NT2/D1 (cell line): ENCODE results near the gene ITGB1.

Source experiments
- DNase-seq: peaks from one replicate; pipeline ENCODE4 v3.0.0-alpha.2; 2011; ENCODE audit warnings: low read depth, low spot score
- H3K27me3 ChIP-seq: 2 replicates; pipeline ENCODE4 v1.6.0; 2011; ENCODE audit warnings: mild to moderate bottlenecking; ENCODE audit not compliant: insufficient read length, insufficient read depth
- H3K36me3 ChIP-seq: 2 replicates; pipeline ENCODE4 v1.6.1; 2011; ENCODE audit warnings: mild to moderate bottlenecking, low read length, mixed read lengths; ENCODE audit not compliant: insufficient read depth, insufficient read length
- H3K4me1 ChIP-seq: 2 replicates; pipeline ENCODE4 v1.5.1; 2011; ENCODE audit not compliant: insufficient read depth, insufficient read length
- H3K4me3 ChIP-seq: 2 replicates; pipeline ENCODE4 v1.5.1; 2011; ENCODE audit warnings: low read depth; ENCODE audit not compliant: insufficient read length
- H3K9ac ChIP-seq: 2 replicates; pipeline ENCODE4 v1.6.0; 2011; ENCODE audit warnings: low read depth; ENCODE audit not compliant: insufficient read length
- H3K9me3 ChIP-seq: 2 replicates; pipeline ENCODE4 v1.5.1; 2011; ENCODE audit warnings: mild to moderate bottlenecking, low read length; ENCODE audit not compliant: insufficient read depth
- SUZ12 ChIP-seq: IDR thresholded peaks from 2 replicates; pipeline ENCODE4 v1.6.1; 2011; ENCODE audit not compliant: insufficient read length, insufficient read depth; ENCODE audit errors: extremely low read depth
- YY1 ChIP-seq: IDR thresholded peaks from 2 replicates; pipeline ENCODE4 v1.6.1; 2011; ENCODE audit not compliant: insufficient read length, insufficient read depth
- ZNF274 ChIP-seq: IDR thresholded peaks from 2 replicates; pipeline ENCODE4 v1.6.1; 2011; ENCODE audit warnings: mild to moderate bottlenecking, low read depth, low read length

The ITGB1 gene

GRCh38 chr10:32947586-32947985, 10.4 kb downstream of the ITGB1 start:
- Histone ChIP-seq H3K36me3 (peaks cover 18% of the 10 kb centered on the region), H3K9ac (no peak overlapping the region), H3K9me3 (no peaks in the 10 kb centered on the region), H3K27me3 (no peaks in the 10 kb centered on the region), H3K4me1 (no peaks in the 10 kb centered on the region), H3K4me3 (no peak overlapping the region)
- TF ChIP-seq YY1 (no peak), ZNF274 (no peak), SUZ12 (no peak)
- no peak for DNase-seq

GRCh38 chr10:32946108-32946507, 11.9 kb downstream of the ITGB1 start:
- no peak for DNase-seq
- TF ChIP-seq SUZ12 (no peak), ZNF274 (no peak)
- no peaks in the 10 kb centered on the region for H3K27me3 ChIP-seq
- peaks cover 13% of the 10 kb centered on the region for H3K36me3 ChIP-seq
- no peaks in the 10 kb centered on the region for H3K9me3 ChIP-seq
- H3K4me1 ChIP-seq: peaks cover 2% of the 10 kb centered on the region
- no peak overlapping the region for H3K9ac ChIP-seq
- H3K4me3 ChIP-seq: no peak overlapping the region

- no peaks in the 10 kb centered on the region for H3K9me3 ChIP-seq
- H3K4me3 ChIP-seq: no peak overlapping the region
- no peak overlapping the region for H3K9ac ChIP-seq
- DNase-seq: no peak
- H3K27me3 ChIP-seq: no peaks in the 10 kb centered on the region
- TF ChIP-seq YY1 (no peak), ZNF274 (no peak), SUZ12 (no peak)
- H3K36me3 ChIP-seq: peaks cover 24% of the 10 kb centered on the region
- H3K4me1 ChIP-seq: peaks cover 2% of the 10 kb centered on the region
Measured at GRCh38 chr10:32943854-32944661, 14.0 kb downstream of the ITGB1 start.

- DNase-seq: no peak
- Histone ChIP-seq H3K4me1 (peaks cover 3% of the 10 kb centered on the region), H3K9me3 (no peaks in the 10 kb centered on the region), H3K27me3 (no peaks in the 10 kb centered on the region), H3K9ac (no peak overlapping the region), H3K36me3 (peaks cover 20% of the 10 kb centered on the region), H3K4me3 (no peak overlapping the region)
- TF ChIP-seq ZNF274 (no peak), SUZ12 (no peak), YY1 (no peak)
Measured at GRCh38 chr10:32943395-32943794, 14.6 kb downstream of the ITGB1 start.

GRCh38 chr10:32942081-32942480, 15.9 kb downstream of the ITGB1 start:
- no peaks in the 10 kb centered on the region for H3K9me3 ChIP-seq
- H3K4me1 ChIP-seq: peaks cover 5% of the 10 kb centered on the region
- TF ChIP-seq ZNF274: no peak
- TF ChIP-seq SUZ12: no peak
- TF ChIP-seq YY1: no peak
- no peaks in the 10 kb centered on the region for H3K27me3 ChIP-seq
- H3K36me3 ChIP-seq: peaks cover 13% of the 10 kb centered on the region
- DNase-seq: no peak
- no peak overlapping the region for H3K9ac ChIP-seq
- H3K4me3 ChIP-seq: no peak overlapping the region

GRCh38 chr10:32941357-32941756, 16.7 kb downstream of the ITGB1 start:
- Histone ChIP-seq H3K4me1 (peaks cover 5% of the 10 kb centered on the region), H3K27me3 (no peaks in the 10 kb centered on the region), H3K4me3 (no peak overlapping the region), H3K36me3 (peaks cover 13% of the 10 kb centered on the region), H3K9ac (no peak overlapping the region), H3K9me3 (no peaks in the 10 kb centered on the region)
- TF ChIP-seq SUZ12 (no peak), YY1 (no peak), ZNF274 (no peak)
- no peak for DNase-seq

- DNase-seq: no peak
- H3K4me3 ChIP-seq: no peak overlapping the region
- TF ChIP-seq SUZ12 (no peak), YY1 (no peak), ZNF274 (no peak)
- H3K4me1 ChIP-seq: peaks cover 5% of the 10 kb centered on the region
- peaks cover 17% of the 10 kb centered on the region for H3K36me3 ChIP-seq
- H3K9ac ChIP-seq: no peak overlapping the region
- H3K9me3 ChIP-seq: no peaks in the 10 kb centered on the region
- H3K27me3 ChIP-seq: no peaks in the 10 kb centered on the region
Measured at GRCh38 chr10:32940321-32941301, 17.4 kb downstream of the ITGB1 start.
